ENCODE measurements around the gene TMEM60. TPM values are rescaled to one million over a fixed set of nuclear protein-coding genes. Genes with fewer than 3 reads are reported as not detected.
A peak's percentile ranks its signal among the peaks of the same experiment; 100 is the strongest.

The TMEM60 gene
- total and polyA plus RNA-seq, 4 donors = 4.9 to 16.7 (median 9.8) TPM

DNA sequence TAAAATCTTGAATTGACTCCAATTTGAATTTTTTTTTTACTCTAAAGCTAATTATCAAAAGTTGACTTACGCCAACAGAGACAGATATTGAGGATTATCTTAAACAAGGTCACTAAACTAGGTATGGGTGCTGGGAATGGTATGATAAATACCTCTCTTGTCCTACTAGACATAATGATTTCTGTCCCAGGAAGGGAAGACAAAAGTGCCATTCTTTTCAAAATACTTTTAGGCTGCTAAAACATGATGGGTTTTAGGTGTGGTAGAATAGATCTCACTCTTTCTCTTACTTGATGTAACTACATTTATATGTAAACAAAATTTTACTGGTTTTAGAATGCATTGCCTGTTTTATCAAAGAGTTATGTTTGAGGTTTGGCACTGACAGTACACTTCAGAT is 15.1 kb downstream of the TMEM60 start:
- Histone ChIP-seq H3K27ac (ENCODE audit: low read depth in 1 of 2, low read length in 2 of 2) (peak overlapping the region in 1 of 2 donors; percentile 12), H3K27me3 (ENCODE audit: control insufficient read depth in 4 of 4, insufficient read depth in 4 of 4, low read length in 3 of 4) (no peaks in the 10 kb centered on the region), H3K4me3 (ENCODE audit: low read depth in 1 of 3, low read length in 3 of 3) (no peak overlapping the region), H3K36me3 (ENCODE audit: control insufficient read depth in 4 of 4, insufficient read depth in 3 of 4, low read depth in 1 of 4, low read length in 3 of 4) (peaks cover 0 to 9% (median 8%) of the 10 kb centered on the region in 4 donors), H3K9me3 (ENCODE audit: control insufficient read depth in 4 of 4, low read length in 3 of 4) (peaks cover 0 to 4% (median 0%) of the 10 kb centered on the region in 4 donors), H3K4me1 (ENCODE audit: control insufficient read depth in 4 of 4, insufficient read depth in 4 of 4, low read length in 3 of 4) (peaks cover 4 to 25% (median 10%) of the 10 kb centered on the region in 4 donors), H3K9ac (ENCODE audit: low read depth in 1 of 2, low read length in 2 of 2) (peak overlapping the region in 1 of 2 donors; percentile 27)
- DNase-seq (ENCODE audit: low spot score) = no peak
- TF ChIP-seq, protein P1, sequence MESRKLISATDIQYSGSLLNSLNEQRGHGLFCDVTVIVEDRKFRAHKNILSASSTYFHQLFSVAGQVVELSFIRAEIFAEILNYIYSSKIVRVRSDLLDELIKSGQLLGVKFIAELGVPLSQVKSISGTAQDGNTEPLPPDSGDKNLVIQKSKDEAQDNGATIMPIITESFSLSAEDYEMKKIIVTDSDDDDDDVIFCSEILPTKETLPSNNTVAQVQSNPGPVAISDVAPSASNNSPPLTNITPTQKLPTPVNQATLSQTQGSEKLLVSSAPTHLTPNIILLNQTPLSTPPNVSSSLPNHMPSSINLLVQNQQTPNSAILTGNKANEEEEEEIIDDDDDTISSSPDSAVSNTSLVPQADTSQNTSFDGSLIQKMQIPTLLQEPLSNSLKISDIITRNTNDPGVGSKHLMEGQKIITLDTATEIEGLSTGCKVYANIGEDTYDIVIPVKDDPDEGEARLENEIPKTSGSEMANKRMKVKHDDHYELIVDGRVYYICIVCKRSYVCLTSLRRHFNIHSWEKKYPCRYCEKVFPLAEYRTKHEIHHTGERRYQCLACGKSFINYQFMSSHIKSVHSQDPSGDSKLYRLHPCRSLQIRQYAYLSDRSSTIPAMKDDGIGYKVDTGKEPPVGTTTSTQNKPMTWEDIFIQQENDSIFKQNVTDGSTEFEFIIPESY (IDR thresholded peaks at IDR 0.05) = no peak
- TF ChIP-seq RAD21 (IDR thresholded peaks at IDR 0.05) (no peak), EGR1 (IDR thresholded peaks at IDR 0.05; ENCODE audit: low read depth in 2 of 2) (no peak), SP1 (IDR thresholded peaks at IDR 0.05) (no peak), HNF4A (conservative IDR thresholded peaks at IDR 0.05) (no peak)
- TF ChIP-seq, protein P2, sequence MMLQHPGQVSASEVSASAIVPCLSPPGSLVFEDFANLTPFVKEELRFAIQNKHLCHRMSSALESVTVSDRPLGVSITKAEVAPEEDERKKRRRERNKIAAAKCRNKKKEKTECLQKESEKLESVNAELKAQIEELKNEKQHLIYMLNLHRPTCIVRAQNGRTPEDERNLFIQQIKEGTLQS (IDR thresholded peaks at IDR 0.05) = no peak
- WGBS = 86% methylated on average over 1 of the region's 1 CpG

DNA sequence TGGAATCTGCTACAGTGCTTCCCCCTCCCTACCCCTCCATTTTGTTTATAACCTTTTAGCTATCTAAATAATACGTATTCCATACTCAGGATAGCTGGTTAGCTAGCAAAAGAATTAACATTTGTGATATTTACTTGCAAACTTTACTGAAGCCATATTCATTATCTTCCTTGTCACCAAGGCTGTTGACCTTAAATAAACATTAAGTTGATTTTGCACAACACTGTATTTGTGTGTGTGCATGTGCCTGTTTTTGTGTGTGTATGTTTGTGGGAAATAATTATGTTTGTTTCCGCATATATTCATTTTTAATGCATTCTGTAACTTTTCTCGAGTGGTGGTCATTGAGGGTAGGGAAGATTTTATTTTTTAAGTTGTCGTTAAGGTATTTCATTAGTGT is 15.9 kb downstream of the TMEM60 start:
- Histone ChIP-seq H3K4me1 (ENCODE audit: control insufficient read depth in 4 of 4, insufficient read depth in 4 of 4, low read length in 3 of 4) (peaks cover 4 to 25% (median 10%) of the 10 kb centered on the region in 4 donors), H3K9ac (ENCODE audit: low read depth in 1 of 2, low read length in 2 of 2) (no peak overlapping the region), H3K27me3 (ENCODE audit: control insufficient read depth in 4 of 4, insufficient read depth in 4 of 4, low read length in 3 of 4) (no peaks in the 10 kb centered on the region), H3K36me3 (ENCODE audit: control insufficient read depth in 4 of 4, insufficient read depth in 3 of 4, low read depth in 1 of 4, low read length in 3 of 4) (peaks cover 0 to 9% (median 8%) of the 10 kb centered on the region in 4 donors), H3K27ac (ENCODE audit: low read depth in 1 of 2, low read length in 2 of 2) (no peak overlapping the region), H3K4me3 (ENCODE audit: low read depth in 1 of 3, low read length in 3 of 3) (no peak overlapping the region), H3K9me3 (ENCODE audit: control insufficient read depth in 4 of 4, low read length in 3 of 4) (peaks cover 0 to 4% (median 0%) of the 10 kb centered on the region in 4 donors)
- TF ChIP-seq YY1 (IDR thresholded peaks at IDR 0.05) (peak; percentile 37), RXRA (IDR thresholded peaks at IDR 0.05) (peak; percentile 46 to 52), HNF4A (conservative IDR thresholded peaks at IDR 0.05) (no peak), RAD21 (IDR thresholded peaks at IDR 0.05) (no peak), TAF1 (conservative IDR thresholded peaks at IDR 0.05) (no peak), FOXA2 (IDR thresholded peaks at IDR 0.05) (peak; percentile 56), HNF4G (IDR thresholded peaks at IDR 0.05) (no peak)
- WGBS = 77% methylated on average over 4 of the region's 4 CpGs
- DNase-seq (ENCODE audit: low spot score) = no peak

DNA sequence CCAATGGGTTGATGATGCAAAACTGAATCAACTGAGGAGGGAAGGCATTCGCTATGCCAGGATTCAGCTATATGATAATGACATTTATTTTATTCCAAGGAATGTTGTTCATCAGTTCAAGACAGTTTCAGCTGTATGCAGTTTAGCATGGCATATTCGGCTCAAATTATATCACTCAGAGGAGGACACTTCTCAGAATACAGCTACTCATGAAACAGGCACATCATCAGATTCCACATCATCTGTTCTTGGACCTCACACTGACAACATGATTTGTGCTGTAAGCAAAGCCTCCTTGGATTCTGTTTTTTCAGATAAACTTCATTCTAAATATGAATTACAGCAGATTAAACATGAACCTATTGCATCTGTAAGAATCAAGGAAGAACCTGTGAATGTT is 19.7 kb downstream of the TMEM60 start:
- Histone ChIP-seq H3K4me3 (ENCODE audit: low read depth in 1 of 3, low read length in 3 of 3) (no peak overlapping the region), H3K36me3 (ENCODE audit: control insufficient read depth in 4 of 4, insufficient read depth in 3 of 4, low read depth in 1 of 4, low read length in 3 of 4) (peaks cover 0 to 23% (median 15%) of the 10 kb centered on the region in 4 donors), H3K9ac (ENCODE audit: low read depth in 1 of 2, low read length in 2 of 2) (no peak overlapping the region), H3K4me1 (ENCODE audit: control insufficient read depth in 4 of 4, insufficient read depth in 4 of 4, low read length in 3 of 4) (peaks cover 0 to 15% (median 5%) of the 10 kb centered on the region in 4 donors), H3K27ac (ENCODE audit: low read depth in 1 of 2, low read length in 2 of 2) (no peak overlapping the region), H3K9me3 (ENCODE audit: control insufficient read depth in 4 of 4, low read length in 3 of 4) (no peaks in the 10 kb centered on the region), H3K27me3 (ENCODE audit: control insufficient read depth in 4 of 4, insufficient read depth in 4 of 4, low read length in 3 of 4) (no peaks in the 10 kb centered on the region)
- 97% methylated on average over 2 of the region's 2 CpGs for WGBS
- TF ChIP-seq HNF4A (conservative IDR thresholded peaks at IDR 0.05) = no peak
- no peak for TF ChIP-seq YY1 (IDR thresholded peaks at IDR 0.05)
- DNase-seq (ENCODE audit: low spot score) = no peak

DNA sequence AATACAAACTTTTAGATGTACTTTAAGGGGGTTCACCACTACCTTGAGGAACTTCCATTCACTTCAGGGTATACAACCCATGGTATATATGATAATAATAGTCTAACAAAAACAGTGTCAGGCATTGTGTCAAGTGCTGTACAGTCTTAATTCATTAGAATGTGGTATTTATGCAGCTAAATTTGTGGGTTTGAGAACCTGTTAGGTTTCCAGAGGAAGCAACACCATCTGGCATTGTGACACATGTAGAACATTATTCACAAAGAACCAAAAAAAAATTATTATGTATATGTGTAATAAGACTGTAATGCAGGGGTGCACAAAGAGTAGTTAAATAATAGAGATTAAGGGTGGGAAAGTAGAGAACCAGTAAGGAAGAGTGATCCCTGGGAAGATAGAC is 26.3 kb downstream of the TMEM60 start:
- DNase-seq (ENCODE audit: low spot score) = no peak
- no peaks in the 10 kb centered on the region for H3K9me3 ChIP-seq (ENCODE audit: control insufficient read depth in 4 of 4, low read length in 3 of 4)
- H3K9ac ChIP-seq (ENCODE audit: low read depth in 1 of 2, low read length in 2 of 2) = no peak overlapping the region
- TF ChIP-seq, protein P2 (IDR thresholded peaks at IDR 0.05) = no peak
- TF ChIP-seq, protein P3, sequence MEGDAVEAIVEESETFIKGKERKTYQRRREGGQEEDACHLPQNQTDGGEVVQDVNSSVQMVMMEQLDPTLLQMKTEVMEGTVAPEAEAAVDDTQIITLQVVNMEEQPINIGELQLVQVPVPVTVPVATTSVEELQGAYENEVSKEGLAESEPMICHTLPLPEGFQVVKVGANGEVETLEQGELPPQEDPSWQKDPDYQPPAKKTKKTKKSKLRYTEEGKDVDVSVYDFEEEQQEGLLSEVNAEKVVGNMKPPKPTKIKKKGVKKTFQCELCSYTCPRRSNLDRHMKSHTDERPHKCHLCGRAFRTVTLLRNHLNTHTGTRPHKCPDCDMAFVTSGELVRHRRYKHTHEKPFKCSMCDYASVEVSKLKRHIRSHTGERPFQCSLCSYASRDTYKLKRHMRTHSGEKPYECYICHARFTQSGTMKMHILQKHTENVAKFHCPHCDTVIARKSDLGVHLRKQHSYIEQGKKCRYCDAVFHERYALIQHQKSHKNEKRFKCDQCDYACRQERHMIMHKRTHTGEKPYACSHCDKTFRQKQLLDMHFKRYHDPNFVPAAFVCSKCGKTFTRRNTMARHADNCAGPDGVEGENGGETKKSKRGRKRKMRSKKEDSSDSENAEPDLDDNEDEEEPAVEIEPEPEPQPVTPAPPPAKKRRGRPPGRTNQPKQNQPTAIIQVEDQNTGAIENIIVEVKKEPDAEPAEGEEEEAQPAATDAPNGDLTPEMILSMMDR (IDR thresholded peaks at IDR 0.05; ENCODE audit: low read depth, low read length, missing input control) = no peak
- TF ChIP-seq RXRA (IDR thresholded peaks at IDR 0.05) = no peak
- peaks cover 0 to 24% (median 16%) of the 10 kb centered on the region in 4 donors for H3K36me3 ChIP-seq (ENCODE audit: control insufficient read depth in 4 of 4, insufficient read depth in 3 of 4, low read depth in 1 of 4, low read length in 3 of 4)
- no peak overlapping the region for H3K27ac ChIP-seq (ENCODE audit: low read depth in 1 of 2, low read length in 2 of 2)
- H3K27me3 ChIP-seq (ENCODE audit: control insufficient read depth in 4 of 4, insufficient read depth in 4 of 4, low read length in 3 of 4) = no peaks in the 10 kb centered on the region
- H3K4me1 ChIP-seq (ENCODE audit: control insufficient read depth in 4 of 4, insufficient read depth in 4 of 4, low read length in 3 of 4) = peaks cover 0 to 10% (median 9%) of the 10 kb centered on the region in 4 donors
- H3K4me3 ChIP-seq (ENCODE audit: low read depth in 1 of 3, low read length in 3 of 3) = no peak overlapping the region
